LNCaP clone FGC (cell line): ENCODE measurements around the gene RBM10.
A peak's percentile ranks its signal among the peaks of the same experiment; 100 is the strongest.

Experiments
- DNase-seq: peaks from one replicate; pipeline ENCODE4 v3.0.0-alpha.2; 2011; ENCODE audit warnings: low read depth
- H3K4me3 ChIP-seq: 2 replicates; pipeline ENCODE4 v1.5.1; 2011; ENCODE audit warnings: mild to moderate bottlenecking, low read depth, low read length, control low read depth
- TF ChIP-seq, protein P1 (sequence below): IDR thresholded peaks from 2 replicates; pipeline ENCODE4 v1.5.1; 2012; ENCODE audit warnings: mild to moderate bottlenecking; ENCODE audit not compliant: control insufficient read depth, insufficient read depth; ENCODE audit errors: extremely low read depth

The RBM10 gene

DNA sequence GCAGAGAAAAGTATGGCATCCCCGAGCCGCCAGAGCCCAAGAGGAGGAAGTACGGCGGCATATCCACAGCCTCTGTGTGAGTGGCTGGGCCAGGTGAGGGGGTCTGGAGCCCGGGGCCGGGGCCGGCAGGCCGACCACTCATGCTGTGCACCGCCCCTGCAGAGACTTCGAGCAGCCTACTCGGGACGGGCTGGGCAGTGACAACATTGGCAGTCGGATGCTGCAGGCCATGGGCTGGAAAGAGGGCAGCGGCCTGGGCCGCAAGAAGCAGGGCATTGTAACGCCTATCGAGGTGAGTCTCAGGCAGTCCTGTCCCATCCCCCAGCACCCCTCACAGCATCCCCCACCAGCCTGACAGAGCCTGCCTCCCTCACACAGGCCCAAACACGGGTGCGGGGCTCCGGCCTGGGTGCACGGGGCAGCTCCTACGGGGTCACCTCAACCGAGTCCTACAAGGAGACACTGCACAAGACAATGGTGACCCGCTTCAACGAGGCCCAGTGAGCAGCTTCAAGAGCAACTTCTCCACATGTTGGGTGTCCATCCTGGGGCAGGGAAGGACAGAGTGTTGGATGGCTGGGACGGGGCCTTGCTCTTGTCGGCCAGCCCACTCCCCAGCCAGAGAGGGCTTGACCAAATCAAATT is 41.2 kb downstream of the RBM10 start:
- no peak for DNase-seq
- TF ChIP-seq, protein P1, sequence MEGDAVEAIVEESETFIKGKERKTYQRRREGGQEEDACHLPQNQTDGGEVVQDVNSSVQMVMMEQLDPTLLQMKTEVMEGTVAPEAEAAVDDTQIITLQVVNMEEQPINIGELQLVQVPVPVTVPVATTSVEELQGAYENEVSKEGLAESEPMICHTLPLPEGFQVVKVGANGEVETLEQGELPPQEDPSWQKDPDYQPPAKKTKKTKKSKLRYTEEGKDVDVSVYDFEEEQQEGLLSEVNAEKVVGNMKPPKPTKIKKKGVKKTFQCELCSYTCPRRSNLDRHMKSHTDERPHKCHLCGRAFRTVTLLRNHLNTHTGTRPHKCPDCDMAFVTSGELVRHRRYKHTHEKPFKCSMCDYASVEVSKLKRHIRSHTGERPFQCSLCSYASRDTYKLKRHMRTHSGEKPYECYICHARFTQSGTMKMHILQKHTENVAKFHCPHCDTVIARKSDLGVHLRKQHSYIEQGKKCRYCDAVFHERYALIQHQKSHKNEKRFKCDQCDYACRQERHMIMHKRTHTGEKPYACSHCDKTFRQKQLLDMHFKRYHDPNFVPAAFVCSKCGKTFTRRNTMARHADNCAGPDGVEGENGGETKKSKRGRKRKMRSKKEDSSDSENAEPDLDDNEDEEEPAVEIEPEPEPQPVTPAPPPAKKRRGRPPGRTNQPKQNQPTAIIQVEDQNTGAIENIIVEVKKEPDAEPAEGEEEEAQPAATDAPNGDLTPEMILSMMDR = no peak
- no peak overlapping the region for H3K4me3 ChIP-seq

- TF ChIP-seq, protein P1 = no peak
- no peak for DNase-seq
- no peak overlapping the region for H3K4me3 ChIP-seq
These were observed 42.2 kb downstream of the RBM10 start for GRCh38 chrX:47187106-47187677.

- no peak overlapping the region for H3K4me3 ChIP-seq
- TF ChIP-seq, protein P1 = no peak
- DNase-seq = no peak
These were observed 44.9 kb downstream of the RBM10 start for GRCh38 chrX:47189906-47190305.

- DNase-seq = peak; percentile 80
- H3K4me3 ChIP-seq = peak overlapping the region; percentile 80
These were observed 45.6 kb downstream of the RBM10 start for GRCh38 chrX:47190445-47191269.

GRCh38 chrX:47191331-47191730 is 46.3 kb downstream of the RBM10 start:
- peak overlapping the region; percentile 80 for H3K4me3 ChIP-seq
- no peak for DNase-seq

More at GRCh38 chrX:47190445-47191269, 45.6 kb downstream of the RBM10 start:
- TF ChIP-seq, protein P1 = no peak

DNA sequence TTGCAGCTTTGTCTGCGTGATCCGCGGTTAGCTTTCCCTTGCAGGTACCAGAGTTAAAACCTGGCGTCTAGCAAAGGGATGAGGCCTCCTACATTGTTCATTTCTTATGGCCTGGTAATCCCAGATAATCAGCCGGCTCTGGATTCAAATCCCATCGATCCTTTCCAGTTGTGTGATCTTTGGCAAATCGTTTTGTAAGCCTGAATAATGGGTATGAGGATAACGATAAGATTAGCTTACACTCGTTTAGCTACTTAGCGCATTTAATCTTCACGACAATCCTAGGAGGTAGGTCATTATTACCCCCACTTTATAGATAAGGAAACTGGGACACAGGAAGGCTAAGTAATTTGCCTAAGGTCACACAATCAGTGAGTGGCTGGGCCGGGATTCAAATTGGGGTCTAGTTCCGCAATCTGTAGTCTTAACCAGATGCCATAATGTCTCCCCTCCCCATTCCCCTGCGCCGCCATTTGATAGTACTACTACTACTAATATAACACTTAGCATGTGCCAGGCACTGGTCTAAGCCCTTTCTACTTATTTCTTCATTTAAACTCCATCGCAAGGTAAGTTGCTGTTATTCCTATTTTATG is 46.9 kb downstream of the RBM10 start:
- TF ChIP-seq, protein P1 = no peak
- no peak for DNase-seq
- peak overlapping the region; percentile 80 for H3K4me3 ChIP-seq

More at GRCh38 chrX:47191331-47191730, 46.3 kb downstream of the RBM10 start:
- TF ChIP-seq, protein P1 = no peak
